Neural cell (in vitro differentiated cells): ENCODE data around the gene RABIF. TPM values are rescaled to one million over a fixed set of nuclear protein-coding genes. Genes with fewer than 3 reads are reported as not detected.

Experiments used
- H2AFZ ChIP-seq: fragments of 200-600, 300-800 bp; sonication (generic), shearing (Covaris generic); 2 replicates; pipeline ENCODE4 v1.6.0; 2014; ENCODE audit warnings: low read depth, mild to moderate bottlenecking, antibody characterized with exemption, low read length, moderate library complexity
- H3F3A ChIP-seq: fragments of 200-600 bp; shearing (Covaris generic); 2 replicates; pipeline ENCODE4 v1.6.1; 2016; ENCODE audit warnings: mild to moderate bottlenecking, moderate library complexity, mixed read lengths, antibody characterized with exemption, low read length; ENCODE audit not compliant: insufficient read depth, poor library complexity, severe bottlenecking
- H3K27ac ChIP-seq: fragments of 200-600, 300-800 bp; sonication (generic), shearing (Covaris generic); 2 replicates; pipeline ENCODE4 v1.5.1; 2014; ENCODE audit warnings: mild to moderate bottlenecking, low read length, moderate library complexity
- H3K27me3 ChIP-seq: fragments of 300-800, 200-600 bp; sonication (generic), shearing (Covaris generic); 2 replicates; pipeline ENCODE4 v1.6.0; 2014; ENCODE audit warnings: mild to moderate bottlenecking, low read depth, low read length, moderate library complexity; ENCODE audit not compliant: insufficient read depth
- H3K36me3 ChIP-seq: fragments of 300-800, 200-600 bp; sonication (generic), shearing (Covaris generic); 2 replicates; pipeline ENCODE4 v1.5.1; 2014; ENCODE audit warnings: mild to moderate bottlenecking, antibody characterized with exemption, low read length, moderate library complexity; ENCODE audit not compliant: insufficient read depth
- H3K4me2 ChIP-seq: fragments of 300-800, 200-600 bp; sonication (generic), shearing (Covaris generic); 2 replicates; pipeline ENCODE4 v1.6.0; 2014; ENCODE audit warnings: mild to moderate bottlenecking, low read length
- H3K4me3 ChIP-seq: fragments of 300-800, 200-600 bp; sonication (generic), shearing (Covaris generic); 2 replicates; pipeline ENCODE4 v1.5.1; 2014; ENCODE audit warnings: mild to moderate bottlenecking, low read length, moderate library complexity
- H3K79me2 ChIP-seq: fragments of 200-600 bp; shearing (Covaris generic); replicated peaks from 2 replicates; pipeline ENCODE4 v1.6.0; 2014; ENCODE audit warnings: mild to moderate bottlenecking, low read length, moderate library complexity; ENCODE audit not compliant: insufficient read depth
- H3K9ac ChIP-seq: fragments of 300-800, 200-600 bp; sonication (generic), shearing (Covaris generic); 2 replicates; pipeline ENCODE4 v1.6.1; 2016; ENCODE audit warnings: mild to moderate bottlenecking, low read length, mixed read lengths
- H3K9me2 ChIP-seq: fragments of 200-600 bp; shearing (Covaris generic); 2 replicates; pipeline ENCODE4 v1.6.1; 2016; ENCODE audit warnings: mild to moderate bottlenecking, low read length, mixed read lengths; ENCODE audit not compliant: insufficient read depth
- H3K9me3 ChIP-seq: fragments of 200-600, 300-800 bp; sonication (generic), shearing (Covaris generic); 2 replicates; pipeline ENCODE4 v1.6.1; 2016; ENCODE audit warnings: mild to moderate bottlenecking, mixed run types, low read length, moderate library complexity, mixed read lengths
- H4K20me1 ChIP-seq: fragments of 200-600 bp; shearing (Covaris generic); 2 replicates; pipeline ENCODE4 v1.6.1; 2016; ENCODE audit warnings: mild to moderate bottlenecking, mixed run types; ENCODE audit not compliant: insufficient read depth
- CTCF ChIP-seq: fragments of 450-650 bp; IDR thresholded peaks from 2 replicates; pipeline ENCODE4 v1.5.1; 2014; ENCODE audit warnings: antibody characterized with exemption, mild to moderate bottlenecking, moderate library complexity; ENCODE audit not compliant: poor library complexity, severe bottlenecking
- EP300 ChIP-seq: fragments of 450-650 bp; conservative IDR thresholded peaks from 2 replicates; pipeline ENCODE4 v1.6.1; 2014; ENCODE audit warnings: antibody characterized with exemption, mild to moderate bottlenecking, moderate library complexity; ENCODE audit not compliant: poor library complexity, severe bottlenecking
- EZH2 ChIP-seq: fragments of 200-600, 300-800 bp; shearing (Covaris generic), sonication (generic); IDR thresholded peaks from 2 replicates; pipeline ENCODE4 v1.6.1; 2014; ENCODE audit warnings: antibody characterized with exemption, low read length, borderline replicate concordance, mild to moderate bottlenecking; ENCODE audit not compliant: insufficient read depth, poor library complexity, severe bottlenecking
- MXI1 ChIP-seq: fragments of 450-650 bp; conservative IDR thresholded peaks from 2 replicates; pipeline ENCODE4 v1.6.1; 2014; ENCODE audit warnings: antibody characterized with exemption, mild to moderate bottlenecking; ENCODE audit not compliant: poor library complexity, severe bottlenecking
- POLR2AphosphoS5 ChIP-seq: IDR thresholded peaks from 2 replicates; pipeline ENCODE4 v1.6.1; 2012
- RAD21 ChIP-seq: fragments of 450-650 bp; conservative IDR thresholded peaks from 2 replicates; pipeline ENCODE4 v1.6.1; 2014; ENCODE audit warnings: antibody characterized with exemption, mild to moderate bottlenecking, moderate library complexity
- REST ChIP-seq: IDR thresholded peaks from 2 replicates; pipeline ENCODE4 v1.6.1; 2012; ENCODE audit warnings: borderline replicate concordance
- SMC3 ChIP-seq: fragments of 450-650 bp; conservative IDR thresholded peaks from 2 replicates; pipeline ENCODE4 v1.6.1; 2014; ENCODE audit warnings: antibody characterized with exemption, mild to moderate bottlenecking, moderate library complexity; ENCODE audit not compliant: poor library complexity
- TAF1 ChIP-seq: IDR thresholded peaks from 2 replicates; pipeline ENCODE4 v1.6.1; 2012; ENCODE audit warnings: low read depth
- polyA plus RNA-seq: library from polyadenylated mRNA; depleted of rRNA; stranded (reverse); fragments of >200 nt; gene quantifications from 2 replicates; pipeline ENCODE4 v1.2.3, GENCODE V29; 2014

Gene RABIF
- polyA plus RNA-seq, 1 donor from 2014 or later = 13.3 TPM

- peak overlapping the region; percentile 63 for H2AFZ ChIP-seq
These were observed 773 bp downstream of the RABIF start for GRCh38 chr1:202888221-202888530.

DNA sequence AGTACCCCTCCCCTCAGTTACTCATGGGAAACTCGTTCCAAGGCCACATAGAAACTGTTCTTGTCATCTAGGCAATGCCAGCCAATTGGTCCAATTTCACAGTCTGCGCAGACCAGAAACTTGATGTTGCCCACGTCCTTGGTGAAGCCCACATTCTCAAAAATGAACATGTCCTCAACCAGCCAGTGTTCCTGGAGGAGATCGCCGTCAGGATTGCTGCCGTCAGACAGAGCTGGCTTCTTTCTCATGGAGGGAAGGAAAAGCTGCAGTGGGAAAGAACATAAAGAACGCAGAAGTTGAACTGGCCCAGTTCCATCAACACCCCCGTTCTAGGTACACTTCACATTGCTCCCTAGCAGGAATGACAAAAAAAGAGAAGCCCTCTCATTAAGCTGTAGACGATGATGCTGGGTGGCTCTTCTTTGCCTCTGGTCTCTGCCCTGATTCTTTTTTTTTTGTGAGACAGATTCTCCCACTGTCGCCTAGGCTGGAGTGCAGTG, 7.9 kb downstream of the RABIF start:
- Histone ChIP-seq H3F3A (no peaks in the 10 kb centered on the region), H4K20me1 (no peaks in the 10 kb centered on the region), H3K27me3 (no peaks in the 10 kb centered on the region), H3K36me3 (peaks cover 9% of the 10 kb centered on the region), H3K9ac (no peak overlapping the region), H3K9me3 (no peaks in the 10 kb centered on the region), H2AFZ (no peak overlapping the region), H3K9me2 (no peaks in the 10 kb centered on the region), H3K79me2 (peaks cover 14% of the 10 kb centered on the region), H3K4me2 (no peak overlapping the region), H3K4me3 (no peak overlapping the region), H3K27ac (no peak overlapping the region)
- TF ChIP-seq POLR2AphosphoS5 (no peak), TAF1 (no peak), CTCF (no peak), EZH2 (no peak), MXI1 (no peak), EP300 (no peak)

More at GRCh38 chr1:202888221-202888530, 773 bp downstream of the RABIF start:
- peaks cover 22% of the 10 kb centered on the region for H3K79me2 ChIP-seq
- peak overlapping the region; percentile 72 for H3K4me2 ChIP-seq
- H4K20me1 ChIP-seq = no peaks in the 10 kb centered on the region
- TF ChIP-seq EP300 = no peak
- no peak for TF ChIP-seq POLR2AphosphoS5
- TF ChIP-seq CTCF = no peak
- TF ChIP-seq REST = no peak
- no peak for TF ChIP-seq EZH2
- no peak for TF ChIP-seq RAD21
- TF ChIP-seq TAF1 = no peak
- no peak for TF ChIP-seq MXI1
- no peak for TF ChIP-seq SMC3
- H3F3A ChIP-seq = no peaks in the 10 kb centered on the region
- no peaks in the 10 kb centered on the region for H3K9me3 ChIP-seq
- H3K9ac ChIP-seq = peak overlapping the region; percentile 88
- H3K9me2 ChIP-seq = no peaks in the 10 kb centered on the region
- no peaks in the 10 kb centered on the region for H3K27me3 ChIP-seq
- H3K4me3 ChIP-seq = peak overlapping the region; percentile 83
- H3K27ac ChIP-seq = peak overlapping the region; percentile 91
- H3K36me3 ChIP-seq = no peaks in the 10 kb centered on the region
